K562 (cell line): Measurements from ENCODE around the gene PPT2. TPM values are rescaled to one million over a fixed set of nuclear protein-coding genes. Genes with fewer than 3 reads are reported as not detected.

Experiments used
- DEAF1 ChIP-seq: fragments of 450-650 bp; formaldehyde crosslinking; IDR thresholded peaks from 2 replicates; pipeline ENCODE4 v1.4.0; 2020; ENCODE audit warnings: mild to moderate bottlenecking, moderate library complexity
- ETV1 ChIP-seq: fragments of 450-650 bp; conservative IDR thresholded peaks from 2 replicates; pipeline ENCODE4 v1.6.1; 2016; ENCODE audit warnings: missing genetic modification characterization, control low read depth, low read depth, missing compliant biosample characterization
- MAFK ChIP-seq: IDR thresholded peaks from 2 replicates; pipeline ENCODE4 v1.6.1; 2011; ENCODE audit warnings: low read length, improper control_type of control experiment
- MYC ChIP-seq, 2 experiments: fragments of 250-450 bp in 1 of 2; sonication (Bioruptor Pico) in 1 of 2; IDR thresholded peaks; 2 replicates each; pipeline versions ENCODE4 v1.5.1 to v1.6.1; 2012 to 2021; ENCODE audit warnings: low read depth in 2 of 2, borderline replicate concordance in 1 of 2, improper control_type of control experiment in 1 of 2, low read length in 1 of 2, mild to moderate bottlenecking in 1 of 2, moderate library complexity in 1 of 2
- PRPF4 ChIP-seq: fragments of 200-400 bp; formaldehyde crosslinking; IDR thresholded peaks from one replicate; pipeline ENCODE4 v1.6.1; 2017; ENCODE audit warnings: low read length, low read depth, mild to moderate bottlenecking; ENCODE audit not compliant: insufficient read depth, poor library complexity, severe bottlenecking
- SP2 ChIP-seq: IDR thresholded peaks from 2 replicates; pipeline ENCODE4 v1.6.1; 2011; ENCODE audit warnings: mild to moderate bottlenecking, low read depth, low read length, moderate library complexity; ENCODE audit not compliant: poor library complexity, severe bottlenecking; ENCODE audit errors: extremely low read depth
- TARDBP ChIP-seq: fragments of 450-650 bp; IDR thresholded peaks from 2 replicates; pipeline ENCODE4 v1.6.1; 2016
- TEAD1 ChIP-seq, 2 experiments: fragments of 450-650 bp in 1 of 2; sonication (generic) in 1 of 2; formaldehyde crosslinking; IDR thresholded peaks; 2 replicates each; pipeline versions ENCODE4 v1.4.0 to v1.8.0; 2020 to 2022; ENCODE audit warnings: mild to moderate bottlenecking in 2 of 2, missing genetic modification reagents in 1 of 2
- VEZF1 ChIP-seq: fragments of 200-800 bp; sonication (Bioruptor generic); IDR thresholded peaks from 2 replicates; pipeline ENCODE4 v1.6.1; 2017; ENCODE audit warnings: missing genetic modification characterization, missing compliant biosample characterization
- ZFP91 ChIP-seq: sonication (generic); formaldehyde crosslinking; IDR thresholded peaks from 2 replicates; pipeline ENCODE4 v1.8.0; 2022; ENCODE audit warnings: mild to moderate bottlenecking, missing genetic modification reagents
- polyA plus RNA-seq, 8 experiments: library from polyadenylated mRNA; depleted of rRNA in 4 of 8; stranded (reverse) in 5 of 8; unstranded in 3 of 8; fragments of >200 nt; fragmentation: Nextera tagmentation in 2 of 8; fragmentation: Illumina TruSeq in 1 of 8; extraction: Ambion mirVana in 2 of 8; extraction: Trizol in 1 of 8; gene quantifications; 2 replicates each; pipeline versions ENCODE4 v1.2.1 to v1.2.3, GENCODE V29; 2011 to 2014; ENCODE audit warnings: inconsistent platforms in 1 of 8, missing spikeins in 1 of 8
- total RNA-seq, 7 experiments: library from RNA; depleted of rRNA in 6 of 7; stranded (reverse); fragments of >200 nt in 6 of 7; fragmentation: Illumina TruSeq in 2 of 7; extraction: Trizol in 2 of 7; gene quantifications; 2 replicates each; pipeline versions ENCODE4 v1.2.1 to v1.2.3, GENCODE V29; 2011 to 2021; ENCODE audit warnings: low replicate concordance in 1 of 7

The PPT2 gene
- total and polyA plus RNA-seq, 9 of the 15 experiments (the other 6 are each of a cell fraction or from before 2014, with no cell fraction given), result 27.4 to 98.8 (median 69.9) TPM

- TF ChIP-seq TEAD1 (CRISPR knock-in tag; IDR thresholded peaks at IDR 0.05) (0 out of 4 replicates have a peak, but pooled peaks of 1 of the 2 experiments have one; percentile 7), ZFP91 (CRISPR knock-in tag) (peak; percentile 20; the same call in 1 of the 2 replicates), MAFK (0 out of 2 replicates have a peak, but pooled peaks have one; percentile 16), SP2 (no peak), MYC (IDR thresholded peaks at IDR 0.05; ENCODE audit: low read depth, low read length) (no peak), MYC (CRISPR knock-in tag; IDR thresholded peaks at IDR 0.05; ENCODE audit: borderline replicate concordance, low read depth) (no peak), DEAF1 (CRISPR knock-in tag) (peak; percentile 38; the same call in 1 of the 2 replicates), ETV1 (0 out of 2 replicates have a peak, but pooled peaks have one; percentile 16), PRPF4 (no peak), VEZF1 (peak; percentile 85), TARDBP (0 out of 2 replicates have a peak, but pooled peaks have one; percentile 16)
These were observed 40.3 kb upstream of the PPT2 start (continued) for GRCh38 chr6:32113386-32114352.
